ENCODE results near the gene ZNF292.

The ZNF292 gene

GRCh38 chr6:87257046-87257445, 101.7 kb downstream of the ZNF292 start:
- TF ChIP-seq NFRKB (IDR thresholded peaks at IDR 0.05): no peak
- TF ChIP-seq CTBP1 (IDR thresholded peaks at IDR 0.05; ENCODE audit: borderline replicate concordance): no peak
- TF ChIP-seq FOXA1 (IDR thresholded peaks at IDR 0.05): no peak
- TF ChIP-seq LEF1 (IDR thresholded peaks at IDR 0.05; ENCODE audit: borderline replicate concordance): no peak
- CTCF ChIA-PET: no interaction called here
- DNase-seq (ENCODE audit: extremely low spot score): no peak
- POLR2A ChIA-PET: no interaction called here

GRCh38 chr6:87257565-87257964, 102.2 kb downstream of the ZNF292 start:
- POLR2A ChIA-PET: no interaction called here
- CTCF ChIA-PET: no interaction called here
- no peak for TF ChIP-seq FOXM1 (IDR thresholded peaks at IDR 0.05; ENCODE audit: borderline replicate concordance)
- TF ChIP-seq TARDBP (IDR thresholded peaks at IDR 0.05): no peak
- no peak for TF ChIP-seq L3MBTL2 (conservative IDR thresholded peaks at IDR 0.05)
- TF ChIP-seq ARNT (IDR thresholded peaks at IDR 0.05): no peak
- TF ChIP-seq HDGF (IDR thresholded peaks at IDR 0.05; ENCODE audit: borderline replicate concordance): no peak
- no peak for TF ChIP-seq PKNOX1 (IDR thresholded peaks at IDR 0.05)
- no peak for TF ChIP-seq FOXA1 (IDR thresholded peaks at IDR 0.05)
- no peak for TF ChIP-seq NFRKB (IDR thresholded peaks at IDR 0.05)
- TF ChIP-seq FOXK2 (IDR thresholded peaks at IDR 0.05): no peak
- no peak for TF ChIP-seq BHLHE40 (IDR thresholded peaks at IDR 0.05; ENCODE audit: borderline replicate concordance)
- no peak for TF ChIP-seq SUZ12 (IDR thresholded peaks at IDR 0.05)
- TF ChIP-seq ELF4 (IDR thresholded peaks at IDR 0.05): no peak
- no peak for DNase-seq (ENCODE audit: extremely low spot score)

GRCh38 chr6:87257975-87258374, 102.6 kb downstream of the ZNF292 start:
- POLR2A ChIA-PET: no interaction called here
- CTCF ChIA-PET: no interaction called here
- DNase-seq (ENCODE audit: extremely low spot score): no peak
- no peak for TF ChIP-seq LEF1 (IDR thresholded peaks at IDR 0.05; ENCODE audit: borderline replicate concordance)
- TF ChIP-seq L3MBTL2 (conservative IDR thresholded peaks at IDR 0.05): no peak
- no peak for TF ChIP-seq PKNOX1 (IDR thresholded peaks at IDR 0.05)
- TF ChIP-seq FOXK2 (IDR thresholded peaks at IDR 0.05): no peak
- TF ChIP-seq ZNF384 (IDR thresholded peaks at IDR 0.05): no peak

- ChIA-PET POLR2A (no interaction called here), CTCF (no interaction called here)
- TF ChIP-seq NFRKB (IDR thresholded peaks at IDR 0.05) (no peak), SUZ12 (IDR thresholded peaks at IDR 0.05) (no peak), SP1 (IDR thresholded peaks at IDR 0.05) (no peak), BHLHE40 (IDR thresholded peaks at IDR 0.05; ENCODE audit: borderline replicate concordance) (no peak), ZNF384 (IDR thresholded peaks at IDR 0.05) (no peak), FOXK2 (IDR thresholded peaks at IDR 0.05) (no peak), L3MBTL2 (conservative IDR thresholded peaks at IDR 0.05) (no peak), FOXA1 (IDR thresholded peaks at IDR 0.05) (no peak), CTBP1 (IDR thresholded peaks at IDR 0.05; ENCODE audit: borderline replicate concordance) (no peak), ELF4 (IDR thresholded peaks at IDR 0.05) (no peak), PKNOX1 (IDR thresholded peaks at IDR 0.05) (no peak)
- no peak for DNase-seq (ENCODE audit: extremely low spot score)
Measured at GRCh38 chr6:87259791-87260190, 104.4 kb downstream of the ZNF292 start.

- no peak for TF ChIP-seq L3MBTL2 (conservative IDR thresholded peaks at IDR 0.05)
- TF ChIP-seq BHLHE40 (IDR thresholded peaks at IDR 0.05; ENCODE audit: borderline replicate concordance): no peak
- TF ChIP-seq LEF1 (IDR thresholded peaks at IDR 0.05; ENCODE audit: borderline replicate concordance): no peak
- no peak for TF ChIP-seq FOXK2 (IDR thresholded peaks at IDR 0.05)
- TF ChIP-seq ARNT (IDR thresholded peaks at IDR 0.05): no peak
- TF ChIP-seq PKNOX1 (IDR thresholded peaks at IDR 0.05): no peak
- TF ChIP-seq SUZ12 (IDR thresholded peaks at IDR 0.05): no peak
- TF ChIP-seq TARDBP (IDR thresholded peaks at IDR 0.05): no peak
- no peak for TF ChIP-seq SP1 (IDR thresholded peaks at IDR 0.05)
- TF ChIP-seq CTBP1 (IDR thresholded peaks at IDR 0.05; ENCODE audit: borderline replicate concordance): no peak
- TF ChIP-seq NFRKB (IDR thresholded peaks at IDR 0.05): no peak
- TF ChIP-seq ELF4 (IDR thresholded peaks at IDR 0.05): no peak
- POLR2A ChIA-PET: no interaction called here
- CTCF ChIA-PET: interaction anchor here (0.6 to 0.7 kb wide), 2 partner anchors 182 to 1940 kb away, joined by 4 to 9 read pairs; no protein-coding TSS in a partner anchor
Measured at GRCh38 chr6:87261534-87261933, 106.2 kb downstream of the ZNF292 start.

GRCh38 chr6:87264481-87264880, 109.1 kb downstream of the ZNF292 start:
- DNase-seq (ENCODE audit: extremely low spot score): no peak
- CTCF ChIA-PET: no interaction called here
- TF ChIP-seq SUZ12 (IDR thresholded peaks at IDR 0.05): no peak
- no peak for TF ChIP-seq FOXM1 (IDR thresholded peaks at IDR 0.05; ENCODE audit: borderline replicate concordance)
- no peak for TF ChIP-seq L3MBTL2 (conservative IDR thresholded peaks at IDR 0.05)
- POLR2A ChIA-PET: no interaction called here

More at GRCh38 chr6:87261534-87261933, 106.2 kb downstream of the ZNF292 start:
- DNase-seq (ENCODE audit: extremely low spot score): no peak

Data from HEK293T (cell line).